ENCODE results near the gene B3GALNT2.

DNA sequence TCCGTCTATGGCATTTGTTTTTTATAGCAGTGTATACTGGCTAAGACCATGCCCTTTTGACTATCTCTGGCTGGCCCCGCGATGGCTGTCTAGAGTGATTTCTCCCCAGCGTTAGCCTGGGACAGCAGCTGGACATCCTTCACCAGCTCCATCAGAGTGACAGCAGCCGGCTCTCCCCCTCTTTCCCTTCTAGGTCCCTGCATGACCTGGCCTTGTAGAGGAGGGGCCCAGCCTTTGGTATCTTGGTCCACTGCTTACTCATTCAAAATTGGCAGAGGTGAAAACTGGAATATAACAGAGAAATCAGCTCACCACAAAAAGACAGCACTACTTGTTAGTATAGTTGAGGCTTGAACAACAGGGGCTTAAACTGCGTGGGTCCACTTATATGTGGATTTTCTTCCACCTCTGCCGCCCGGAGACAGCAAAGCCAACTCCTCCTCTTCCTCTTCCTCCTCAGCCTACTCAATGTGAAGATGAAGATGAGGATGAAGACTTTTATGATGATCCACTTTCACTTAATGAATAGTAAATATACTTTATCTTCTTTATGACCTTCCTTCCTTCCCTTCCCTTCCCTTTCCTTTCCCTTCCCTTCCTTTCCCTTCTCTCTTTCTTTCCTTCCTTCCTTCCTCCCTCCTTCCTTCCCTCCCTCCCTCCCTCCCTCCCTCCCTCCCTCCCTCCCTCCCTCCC, 29.4 kb upstream of the B3GALNT2 start:
- TF ChIP-seq ZNF384 (IDR thresholded peaks at IDR 0.05) (no peak), NFRKB (IDR thresholded peaks at IDR 0.05) (no peak), FOXM1 (IDR thresholded peaks at IDR 0.05; ENCODE audit: borderline replicate concordance) (no peak), BHLHE40 (IDR thresholded peaks at IDR 0.05; ENCODE audit: borderline replicate concordance) (no peak), SUZ12 (IDR thresholded peaks at IDR 0.05) (no peak), ELF4 (IDR thresholded peaks at IDR 0.05) (no peak), SP1 (IDR thresholded peaks at IDR 0.05) (no peak), TARDBP (IDR thresholded peaks at IDR 0.05) (no peak)

All from HEK293T (cell line).